WTC11 (cell line): ENCODE results near the gene SAMD8. TPM values are rescaled to one million over a fixed set of nuclear protein-coding genes. Genes with fewer than 3 reads are reported as not detected.

Experiments used
- ARID4B ChIP-seq: sonication (generic); formaldehyde crosslinking; IDR thresholded peaks from 2 replicates; pipeline ENCODE4 v1.8.0; 2023; ENCODE audit warnings: missing genetic modification reagents, mild to moderate bottlenecking, borderline replicate concordance
- CBFB ChIP-seq: sonication (generic); formaldehyde crosslinking; IDR thresholded peaks from 2 replicates; pipeline ENCODE4 v1.8.1; 2022; ENCODE audit warnings: mild to moderate bottlenecking, low read depth, missing genetic modification reagents
- CTCF ChIP-seq: fragments of 200-600 bp; IDR thresholded peaks from 2 replicates; pipeline ENCODE4 v1.8.0; 2022; ENCODE audit warnings: antibody characterized with exemption
- ETV6 ChIP-seq: sonication (generic); formaldehyde crosslinking; IDR thresholded peaks from 2 replicates; pipeline ENCODE4 v1.8.1; 2022; ENCODE audit warnings: mild to moderate bottlenecking, missing genetic modification reagents
- IRF1 ChIP-seq: sonication (generic); formaldehyde crosslinking; IDR thresholded peaks from 2 replicates; pipeline ENCODE4 v1.8.0; 2023; ENCODE audit warnings: missing genetic modification reagents
- MAX ChIP-seq: sonication (generic); formaldehyde crosslinking; IDR thresholded peaks from 2 replicates; pipeline ENCODE4 v1.8.0; 2022; ENCODE audit warnings: mild to moderate bottlenecking, missing genetic modification reagents
- MLX ChIP-seq: sonication (generic); formaldehyde crosslinking; IDR thresholded peaks from 2 replicates; pipeline ENCODE4 v1.8.1; 2023; ENCODE audit warnings: mild to moderate bottlenecking, missing genetic modification reagents, moderate library complexity
- NFATC4 ChIP-seq: fragments of 250-450 bp; sonication (Bioruptor Pico); IDR thresholded peaks from 2 replicates; pipeline ENCODE4 v1.9.0; 2021; ENCODE audit warnings: mild to moderate bottlenecking
- NFE2L1 ChIP-seq: sonication (generic); formaldehyde crosslinking; IDR thresholded peaks from 2 replicates; pipeline ENCODE4 v1.8.1; 2023; ENCODE audit warnings: missing genetic modification reagents
- NR1H2 ChIP-seq: sonication (generic); formaldehyde crosslinking; IDR thresholded peaks from 2 replicates; pipeline ENCODE4 v1.9.0; 2021; ENCODE audit warnings: mild to moderate bottlenecking, moderate library complexity, missing genetic modification reagents
- PRDM15 ChIP-seq: sonication (generic); formaldehyde crosslinking; IDR thresholded peaks from 2 replicates; pipeline ENCODE4 v1.8.0; 2022; ENCODE audit warnings: missing genetic modification reagents
- TEAD1 ChIP-seq: sonication (generic); formaldehyde crosslinking; IDR thresholded peaks from 2 replicates; pipeline ENCODE4 v1.8.0; 2022; ENCODE audit warnings: mild to moderate bottlenecking, missing genetic modification reagents
- USF2 ChIP-seq: sonication (generic); formaldehyde crosslinking; IDR thresholded peaks from 2 replicates; pipeline ENCODE4 v1.8.1; 2023; ENCODE audit warnings: mild to moderate bottlenecking, missing genetic modification reagents, moderate library complexity
- ZNF512 ChIP-seq: sonication (generic); formaldehyde crosslinking; IDR thresholded peaks from 2 replicates; pipeline ENCODE4 v1.8.1; 2022; ENCODE audit warnings: missing genetic modification reagents, borderline replicate concordance
- ZNF532 ChIP-seq: fragments of 250-450 bp; sonication (Bioruptor Pico); IDR thresholded peaks from 2 replicates; pipeline ENCODE4 v1.9.0; 2021; ENCODE audit warnings: mild to moderate bottlenecking, borderline replicate concordance
- ZSCAN18 ChIP-seq: fragments of 250-450 bp; sonication (Bioruptor Pico); IDR thresholded peaks from 2 replicates; pipeline ENCODE4 v2.1.2; 2022; ENCODE audit warnings: mild to moderate bottlenecking, moderate library complexity
- total RNA-seq: library from RNA; stranded (reverse); gene quantifications from 3 replicates; pipeline ENCODE4 v1.2.3, GENCODE V29; 2021

Gene SAMD8
- total RNA-seq, 1 experiment from 2014 or later = 23.0 TPM

GRCh38 chr10:75099952-75100763 is 11.3 kb upstream of the SAMD8 start (continued):
- TF ChIP-seq MLX (no peak), NR1H2 (CRISPR knock-in tag) (no peak), MAX (CRISPR knock-in tag) (peak; percentile 33; the same call in 1 of the 2 replicates), ZSCAN18 (no peak), ARID4B (CRISPR knock-in tag) (no peak), TEAD1 (CRISPR knock-in tag) (0 out of 2 replicates have a peak, but pooled peaks have one; percentile 13), ZNF512 (CRISPR knock-in tag) (no peak), USF2 (peak; percentile 9; the same call in 1 of the 2 replicates), CBFB (CRISPR knock-in tag) (0 out of 2 replicates have a peak, but pooled peaks have one; percentile 43), NFE2L1 (CRISPR knock-in tag) (no peak), NFATC4 (no peak), ETV6 (CRISPR knock-in tag) (peak; percentile 85), PRDM15 (CRISPR knock-in tag) (no peak), IRF1 (no peak), CTCF (peak; percentile 96), ZNF532 (CRISPR knock-in tag) (no peak)
